T-helper 1 cell treated with Interleukin-12 subunit alpha and Interleukin-12 subunit beta and Interleukin-4 antibody, amounts not matched to agents 30 μg/mL and 1 μg/mL, for 36 hours (primary cell): ENCODE data around the gene ENTPD3.
A peak's percentile ranks its signal among the peaks of the same experiment; 100 is the strongest.

Experiments
- H3K27ac Mint-ChIP-seq: one replicate; pipeline ENCODE4 v1.8.0; 2021; ENCODE audit warnings: mild to moderate bottlenecking, mixed read lengths
- H3K27me3 Mint-ChIP-seq: one replicate; pipeline ENCODE4 v1.8.0; 2021; ENCODE audit warnings: low read depth, mixed read lengths
- H3K36me3 Mint-ChIP-seq: one replicate; pipeline ENCODE4 v1.8.0; 2021; ENCODE audit warnings: low read depth, mixed read lengths
- H3K4me1 Mint-ChIP-seq: one replicate; pipeline ENCODE4 v1.8.0; 2021; ENCODE audit warnings: low read depth, mixed read lengths
- H3K4me3 Mint-ChIP-seq: one replicate; pipeline ENCODE4 v1.8.0; 2021; ENCODE audit warnings: mild to moderate bottlenecking, moderate library complexity, mixed read lengths
- H3K9me3 Mint-ChIP-seq: one replicate; pipeline ENCODE4 v1.8.0; 2021; ENCODE audit warnings: mixed read lengths

Gene ENTPD3

GRCh38 chr3:40386213-40386612 lies 771 bp upstream of the ENTPD3 start:
- Mint-ChIP-seq H3K27ac (peak overlapping the region; percentile 46), H3K9me3 (no peaks in the 10 kb centered on the region), H3K4me1 (peaks cover 6% of the 10 kb centered on the region), H3K27me3 (peaks cover 36% of the 10 kb centered on the region), H3K36me3 (no peaks in the 10 kb centered on the region), H3K4me3 (peak overlapping the region; percentile 11)

- peaks cover 6% of the 10 kb centered on the region for H3K4me1 Mint-ChIP-seq
- H3K9me3 Mint-ChIP-seq = no peaks in the 10 kb centered on the region
- peaks cover 36% of the 10 kb centered on the region for H3K27me3 Mint-ChIP-seq
- H3K4me3 Mint-ChIP-seq = no peak overlapping the region
- no peak overlapping the region for H3K27ac Mint-ChIP-seq
- H3K36me3 Mint-ChIP-seq = no peaks in the 10 kb centered on the region
Measured at GRCh38 chr3:40387895-40388254, 891 bp downstream of the ENTPD3 start.

- Mint-ChIP-seq H3K9me3 (no peaks in the 10 kb centered on the region), H3K4me1 (no peaks in the 10 kb centered on the region), H3K27ac (no peak overlapping the region), H3K4me3 (no peak overlapping the region), H3K27me3 (no peaks in the 10 kb centered on the region), H3K36me3 (no peaks in the 10 kb centered on the region)
Measured at GRCh38 chr3:40396406-40396805, 9.4 kb downstream of the ENTPD3 start.

DNA sequence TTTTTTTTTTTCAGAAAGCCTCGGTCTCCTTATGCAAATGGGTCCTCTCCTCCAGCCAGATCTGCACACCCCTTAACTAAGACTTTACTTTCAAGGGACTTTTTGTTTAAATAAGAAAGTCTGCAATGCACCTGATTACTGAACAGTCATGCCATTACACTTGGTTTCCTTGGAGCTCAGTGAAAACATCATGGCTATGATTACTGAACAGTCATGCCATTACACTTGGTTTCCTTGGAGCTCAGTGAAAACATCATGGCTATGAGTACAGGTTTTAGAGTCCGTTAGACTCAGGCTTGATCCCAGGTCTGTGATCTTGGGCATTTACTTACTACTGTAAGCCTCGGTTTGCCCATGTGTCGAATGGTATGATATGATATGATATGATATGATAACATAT lies 10.1 kb downstream of the ENTPD3 start:
- H3K9me3 Mint-ChIP-seq = no peaks in the 10 kb centered on the region

GRCh38 chr3:40397912-40398311 lies 10.9 kb downstream of the ENTPD3 start:
- Mint-ChIP-seq H3K36me3 (no peaks in the 10 kb centered on the region), H3K4me1 (no peaks in the 10 kb centered on the region), H3K27me3 (no peaks in the 10 kb centered on the region), H3K27ac (no peak overlapping the region), H3K9me3 (no peaks in the 10 kb centered on the region), H3K4me3 (no peak overlapping the region)

More for the DNA sequence above, 10.1 kb downstream of the ENTPD3 start:
- H3K27ac Mint-ChIP-seq = no peak overlapping the region
- H3K4me1 Mint-ChIP-seq = no peaks in the 10 kb centered on the region
- no peaks in the 10 kb centered on the region for H3K27me3 Mint-ChIP-seq
- no peak overlapping the region for H3K4me3 Mint-ChIP-seq
- H3K36me3 Mint-ChIP-seq = no peaks in the 10 kb centered on the region

DNA sequence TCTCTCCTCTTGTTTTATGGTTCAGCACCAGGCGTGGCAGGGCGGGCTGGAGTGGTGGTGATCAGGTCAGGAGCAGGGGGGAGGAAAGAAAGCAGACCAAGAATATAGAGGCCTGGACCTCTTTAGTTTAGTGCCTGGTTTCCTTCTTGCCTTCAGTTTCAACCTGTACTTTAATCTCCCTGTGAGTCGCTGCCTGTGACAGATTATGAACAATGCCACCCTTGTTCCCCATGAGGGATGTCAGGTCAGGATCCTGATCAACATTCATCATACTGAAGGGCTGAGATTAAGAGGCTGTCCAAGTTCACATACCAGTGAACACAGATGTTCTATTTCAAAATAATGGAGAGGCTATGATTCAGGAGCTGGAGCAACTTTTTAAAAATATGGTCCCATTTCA lies 11.4 kb downstream of the ENTPD3 start:
- Mint-ChIP-seq H3K4me3 (no peak overlapping the region), H3K27ac (no peak overlapping the region), H3K9me3 (no peaks in the 10 kb centered on the region), H3K36me3 (no peaks in the 10 kb centered on the region), H3K27me3 (no peaks in the 10 kb centered on the region), H3K4me1 (no peaks in the 10 kb centered on the region)

DNA sequence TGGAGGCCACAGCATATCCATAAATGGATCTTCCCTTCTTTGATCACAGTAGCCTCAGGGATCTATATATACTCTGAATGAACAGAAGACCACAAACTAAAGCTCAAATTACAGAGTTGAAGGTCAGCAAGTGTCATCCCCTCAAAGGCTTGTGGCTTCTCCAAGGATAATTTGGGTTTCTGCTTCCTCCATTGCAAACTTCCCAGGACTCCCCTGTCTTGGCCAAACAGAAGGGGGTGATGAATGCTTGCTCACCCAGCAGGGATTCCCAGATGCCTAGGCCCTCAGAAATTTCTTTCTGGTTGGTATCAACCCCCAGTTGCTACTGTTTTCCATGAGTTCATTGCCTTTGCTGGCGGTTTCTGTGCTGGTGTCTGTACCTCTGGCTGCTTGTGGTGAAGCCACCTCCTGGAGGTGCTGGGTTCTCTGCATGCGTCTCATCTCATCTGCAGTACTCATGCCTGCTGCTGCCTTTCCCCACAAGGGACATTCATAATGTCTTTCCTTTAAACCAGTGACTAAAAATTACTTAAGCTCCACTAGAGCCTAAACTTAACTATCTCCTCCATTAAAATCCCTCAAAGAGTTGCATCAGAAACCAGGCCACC lies 17.7 kb downstream of the ENTPD3 start:
- H3K4me1 Mint-ChIP-seq = no peaks in the 10 kb centered on the region
- H3K27ac Mint-ChIP-seq = no peak overlapping the region
- H3K4me3 Mint-ChIP-seq = no peak overlapping the region
- no peaks in the 10 kb centered on the region for H3K9me3 Mint-ChIP-seq
- no peaks in the 10 kb centered on the region for H3K27me3 Mint-ChIP-seq
- H3K36me3 Mint-ChIP-seq = no peaks in the 10 kb centered on the region

GRCh38 chr3:40407007-40407406 lies 20.0 kb downstream of the ENTPD3 start:
- H3K36me3 Mint-ChIP-seq = no peaks in the 10 kb centered on the region
- peaks cover 4% of the 10 kb centered on the region for H3K27me3 Mint-ChIP-seq
- no peaks in the 10 kb centered on the region for H3K9me3 Mint-ChIP-seq

DNA sequence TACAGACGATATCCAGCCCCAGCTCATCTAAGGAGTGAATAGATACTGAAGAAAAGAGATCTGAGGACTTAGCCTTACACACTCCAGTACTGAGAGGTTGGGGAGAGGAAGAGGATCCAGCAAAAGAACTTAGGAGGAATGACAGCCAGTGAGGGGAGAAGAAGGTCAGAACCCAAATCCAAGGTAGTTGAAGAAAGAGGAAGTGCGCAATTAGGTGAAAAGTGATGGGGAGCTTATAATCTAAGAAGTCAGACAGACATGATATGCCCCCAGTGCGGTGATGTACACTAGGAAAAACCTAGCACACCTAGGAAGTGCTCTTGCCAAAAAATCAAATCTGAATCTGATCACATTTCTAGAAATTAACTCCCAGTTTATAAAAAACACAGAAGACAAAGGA lies 20.6 kb downstream of the ENTPD3 start:
- Mint-ChIP-seq H3K27ac (no peak overlapping the region), H3K4me3 (no peak overlapping the region), H3K36me3 (no peaks in the 10 kb centered on the region), H3K27me3 (peaks cover 4% of the 10 kb centered on the region), H3K9me3 (no peaks in the 10 kb centered on the region), H3K4me1 (no peaks in the 10 kb centered on the region)

More at GRCh38 chr3:40407007-40407406, 20.0 kb downstream of the ENTPD3 start:
- no peak overlapping the region for H3K27ac Mint-ChIP-seq
- H3K4me1 Mint-ChIP-seq = no peaks in the 10 kb centered on the region
- H3K4me3 Mint-ChIP-seq = no peak overlapping the region

DNA sequence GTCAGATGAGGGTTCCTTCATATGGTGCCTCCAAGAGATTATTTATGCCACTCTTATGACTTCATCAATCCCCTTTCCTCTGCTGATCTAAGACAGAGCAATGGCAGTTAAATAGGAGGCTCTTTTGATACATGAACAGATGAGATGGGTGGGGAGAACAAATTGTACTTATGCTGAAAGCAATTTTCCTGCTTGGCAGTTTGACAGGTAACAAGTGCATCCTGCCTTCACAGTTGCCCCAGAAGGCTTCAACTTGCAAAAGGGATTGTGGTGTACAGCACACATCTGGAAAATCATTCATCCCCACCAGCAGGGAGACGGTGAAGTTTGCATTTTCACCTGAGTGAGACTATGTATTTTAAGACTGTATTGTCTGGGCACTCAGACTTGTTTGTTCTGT lies 27.3 kb downstream of the ENTPD3 start:
- Mint-ChIP-seq H3K36me3 (no peaks in the 10 kb centered on the region), H3K4me1 (no peaks in the 10 kb centered on the region), H3K4me3 (no peak overlapping the region), H3K27ac (no peak overlapping the region), H3K27me3 (peaks cover 23% of the 10 kb centered on the region), H3K9me3 (no peaks in the 10 kb centered on the region)

DNA sequence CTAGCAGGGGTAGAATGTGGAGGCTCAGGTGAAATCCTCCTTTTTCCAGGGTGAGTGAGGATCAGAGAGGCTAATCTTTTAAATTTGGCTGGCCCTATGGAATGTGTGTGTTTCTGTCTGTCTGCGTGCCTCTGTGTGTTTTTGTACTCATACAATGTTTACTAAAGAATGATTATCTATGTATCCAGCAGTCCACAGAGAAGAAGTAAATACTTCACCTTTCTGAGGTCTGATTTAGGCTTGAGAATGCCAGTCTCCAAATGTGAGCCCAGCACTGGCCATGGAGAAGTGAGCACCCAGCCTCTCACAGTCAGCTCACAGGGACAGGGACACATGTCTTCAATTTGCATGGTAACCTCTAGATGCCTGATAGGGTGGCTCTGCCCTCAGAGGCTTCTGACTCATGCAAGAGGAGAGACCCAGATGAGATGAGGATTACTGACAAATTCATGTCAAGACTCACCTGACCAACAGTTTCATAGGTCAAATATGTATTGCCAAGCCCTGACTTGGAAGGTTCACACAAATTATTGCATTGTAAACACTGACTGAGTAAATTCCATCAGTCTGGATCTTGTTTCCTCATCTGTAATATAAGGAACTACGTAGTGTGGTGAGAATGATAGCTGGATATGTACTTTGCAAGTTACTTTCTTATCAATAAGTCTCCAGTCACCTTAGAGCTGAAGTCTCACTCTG lies 31.0 kb downstream of the ENTPD3 start:
- H3K27me3 Mint-ChIP-seq = peaks cover 19% of the 10 kb centered on the region
- H3K36me3 Mint-ChIP-seq = no peaks in the 10 kb centered on the region
- H3K9me3 Mint-ChIP-seq = no peaks in the 10 kb centered on the region
- H3K4me1 Mint-ChIP-seq = no peaks in the 10 kb centered on the region
- no peak overlapping the region for H3K4me3 Mint-ChIP-seq
- no peak overlapping the region for H3K27ac Mint-ChIP-seq

DNA sequence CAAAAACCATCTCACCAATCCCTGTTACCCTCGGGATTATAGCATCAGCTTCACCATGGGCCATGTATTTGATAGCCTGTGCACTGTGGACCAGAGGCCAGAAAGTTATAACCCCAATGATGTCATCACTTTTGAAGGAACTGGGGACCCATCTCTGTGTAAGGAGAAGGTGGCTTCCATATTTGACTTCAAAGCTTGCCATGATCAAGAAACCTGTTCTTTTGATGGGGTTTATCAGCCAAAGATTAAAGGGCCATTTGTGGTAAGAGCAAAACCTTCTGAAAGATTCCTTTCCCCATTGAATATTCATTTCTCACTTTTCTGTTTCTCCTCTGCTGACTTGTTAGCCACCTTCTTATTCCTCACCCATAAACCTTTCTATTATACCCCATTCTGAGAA lies 35.9 kb downstream of the ENTPD3 start:
- Mint-ChIP-seq H3K4me3 (no peak overlapping the region), H3K27me3 (peaks cover 2% of the 10 kb centered on the region), H3K4me1 (no peaks in the 10 kb centered on the region), H3K9me3 (no peaks in the 10 kb centered on the region), H3K36me3 (no peaks in the 10 kb centered on the region), H3K27ac (no peak overlapping the region)

- H3K36me3 Mint-ChIP-seq = no peaks in the 10 kb centered on the region
- no peak overlapping the region for H3K4me3 Mint-ChIP-seq
- no peaks in the 10 kb centered on the region for H3K4me1 Mint-ChIP-seq
- H3K27me3 Mint-ChIP-seq = peaks cover 3% of the 10 kb centered on the region
- no peaks in the 10 kb centered on the region for H3K9me3 Mint-ChIP-seq
- no peak overlapping the region for H3K27ac Mint-ChIP-seq
Measured at GRCh38 chr3:40427045-40427669, 40.2 kb downstream of the ENTPD3 start.

DNA sequence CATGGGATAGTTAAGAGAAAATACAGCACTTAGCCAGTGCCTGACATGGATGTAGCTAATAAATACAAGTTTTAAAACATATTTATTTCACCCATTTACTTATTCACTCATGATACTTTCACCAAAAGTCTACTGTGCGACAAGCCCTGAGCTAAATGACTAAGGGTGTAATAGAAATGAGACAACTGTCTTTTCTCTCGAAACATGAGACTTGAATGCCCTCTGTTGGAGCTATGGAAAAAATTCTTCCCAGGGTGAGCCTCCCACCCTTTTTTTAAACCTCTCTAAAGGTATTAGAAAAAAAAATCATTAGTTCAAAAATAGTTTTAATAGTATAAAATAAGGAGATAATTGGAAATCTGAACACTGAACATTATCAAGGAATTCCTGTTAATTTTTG lies 45.8 kb downstream of the ENTPD3 start:
- Mint-ChIP-seq H3K4me1 (no peaks in the 10 kb centered on the region), H3K27me3 (peaks cover 3% of the 10 kb centered on the region)

DNA sequence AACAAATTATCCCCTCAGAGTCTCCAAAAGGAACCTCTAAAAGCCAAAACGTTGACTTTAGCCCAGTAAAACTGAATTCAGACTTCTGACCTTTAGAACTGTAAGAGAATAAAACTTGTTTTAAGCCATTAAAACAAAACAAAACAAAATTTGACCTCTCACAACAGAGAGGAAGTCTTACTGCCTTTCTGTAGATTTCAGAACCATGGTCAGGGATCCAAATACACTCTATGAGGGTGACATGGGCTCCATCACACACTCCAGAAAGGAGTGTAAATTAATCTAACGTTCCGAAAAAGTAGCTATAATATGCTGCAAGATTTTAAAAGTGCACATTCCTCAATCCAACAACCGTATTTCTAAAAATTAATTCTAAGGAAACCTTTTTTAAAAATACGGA lies 50.9 kb downstream of the ENTPD3 start:
- Mint-ChIP-seq H3K27ac (no peak overlapping the region), H3K9me3 (no peaks in the 10 kb centered on the region), H3K4me3 (no peak overlapping the region), H3K4me1 (no peaks in the 10 kb centered on the region), H3K36me3 (no peaks in the 10 kb centered on the region), H3K27me3 (no peaks in the 10 kb centered on the region)

More for the DNA sequence above, 45.8 kb downstream of the ENTPD3 start:
- no peaks in the 10 kb centered on the region for H3K36me3 Mint-ChIP-seq
- no peak overlapping the region for H3K27ac Mint-ChIP-seq
- no peak overlapping the region for H3K4me3 Mint-ChIP-seq
- no peaks in the 10 kb centered on the region for H3K9me3 Mint-ChIP-seq
